Activated naive CD8-positive, alpha-beta T cell treated with anti-CD3 and anti-CD28 coated beads, Interleukin-2, amount 50 U/mL, for 24 hours (primary cell): Measurements from ENCODE around the gene FADS2.

Experiments used
- ATAC-seq: fragments of 150-1000 bp; cut with Tn5 transposase; one replicate; pipeline ENCODE4 v1.10.0; 2021
- DNase-seq: peaks from one replicate; pipeline ENCODE4 v3.0.0; 2021
- H3K27ac Mint-ChIP-seq: one replicate; pipeline ENCODE4 v1.8.0; 2021; ENCODE audit warnings: mild to moderate bottlenecking, mixed read lengths
- H3K27me3 Mint-ChIP-seq: one replicate; pipeline ENCODE4 v1.8.0; 2021; ENCODE audit warnings: mixed read lengths
- H3K36me3 Mint-ChIP-seq: one replicate; pipeline ENCODE4 v1.8.0; 2021; ENCODE audit warnings: low read depth, mixed read lengths
- H3K4me1 Mint-ChIP-seq: one replicate; pipeline ENCODE4 v1.8.0; 2021; ENCODE audit warnings: mixed read lengths
- H3K4me3 Mint-ChIP-seq: one replicate; pipeline ENCODE4 v1.8.0; 2021; ENCODE audit warnings: mild to moderate bottlenecking, moderate library complexity, mixed read lengths
- H3K9me3 Mint-ChIP-seq: one replicate; pipeline ENCODE4 v1.8.0; 2021; ENCODE audit warnings: mixed read lengths

Gene FADS2

GRCh38 chr11:61841636-61842527, 13.8 kb downstream of the FADS2 start:
- Mint-ChIP-seq H3K4me1 (no peaks in the 10 kb centered on the region), H3K27me3 (no peaks in the 10 kb centered on the region), H3K27ac (no peak overlapping the region), H3K4me3 (no peak overlapping the region), H3K36me3 (peaks cover 14% of the 10 kb centered on the region), H3K9me3 (no peaks in the 10 kb centered on the region)
- no peak for DNase-seq
- ATAC-seq, result no peak

GRCh38 chr11:61842528-61842820, 14.4 kb downstream of the FADS2 start:
- DNase-seq, result no peak
- Mint-ChIP-seq H3K4me3 (no peak overlapping the region), H3K9me3 (no peaks in the 10 kb centered on the region), H3K27me3 (no peaks in the 10 kb centered on the region), H3K27ac (no peak overlapping the region), H3K4me1 (no peaks in the 10 kb centered on the region), H3K36me3 (peaks cover 14% of the 10 kb centered on the region)
- no peak for ATAC-seq

GRCh38 chr11:61844909-61845565, 16.9 kb downstream of the FADS2 start:
- Mint-ChIP-seq H3K27ac (no peak overlapping the region), H3K36me3 (peaks cover 15% of the 10 kb centered on the region)

DNA sequence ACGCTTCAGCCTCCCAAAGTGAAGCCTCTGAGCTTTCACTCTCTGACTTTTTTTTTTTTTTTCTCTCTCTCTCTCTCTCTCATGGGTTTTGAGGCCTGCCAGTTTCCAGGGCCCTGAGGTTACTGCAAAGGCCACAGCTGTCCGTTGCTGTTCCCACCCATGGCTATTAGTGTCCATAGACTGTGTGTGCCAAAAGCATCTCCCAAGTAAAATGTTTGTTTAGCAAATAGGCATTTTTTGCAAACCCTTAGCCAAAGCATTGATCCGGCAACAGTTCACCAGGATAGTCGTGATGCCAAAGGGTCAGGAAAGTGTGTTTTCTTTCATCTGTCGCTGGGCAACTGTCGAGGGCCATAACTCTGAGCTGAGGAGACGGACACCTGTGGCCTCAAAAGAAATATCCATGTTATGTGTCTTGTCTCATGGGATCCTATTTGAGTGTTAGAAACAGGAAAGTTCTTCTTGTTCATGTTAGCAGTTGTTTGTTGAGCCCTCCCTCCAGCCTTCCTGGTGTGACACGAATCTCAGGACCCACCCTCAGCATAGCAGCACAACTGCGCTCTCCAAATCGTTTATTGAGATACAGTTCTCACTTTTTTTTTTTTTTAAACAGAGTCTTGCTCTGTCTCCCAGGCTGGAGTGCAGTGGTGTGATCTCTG, 18.4 kb downstream of the FADS2 start:
- Mint-ChIP-seq H3K27ac (no peak overlapping the region), H3K4me3 (no peak overlapping the region), H3K4me1 (no peaks in the 10 kb centered on the region), H3K27me3 (no peaks in the 10 kb centered on the region), H3K36me3 (peaks cover 8% of the 10 kb centered on the region), H3K9me3 (no peaks in the 10 kb centered on the region)
- no peak for DNase-seq
- no peak for ATAC-seq

More at GRCh38 chr11:61844909-61845565, 16.9 kb downstream of the FADS2 start:
- no peak overlapping the region for H3K4me3 Mint-ChIP-seq
- ATAC-seq, result no peak
- H3K9me3 Mint-ChIP-seq, result no peaks in the 10 kb centered on the region
- H3K4me1 Mint-ChIP-seq, result no peaks in the 10 kb centered on the region
- H3K27me3 Mint-ChIP-seq, result no peaks in the 10 kb centered on the region
- no peak for DNase-seq

DNA sequence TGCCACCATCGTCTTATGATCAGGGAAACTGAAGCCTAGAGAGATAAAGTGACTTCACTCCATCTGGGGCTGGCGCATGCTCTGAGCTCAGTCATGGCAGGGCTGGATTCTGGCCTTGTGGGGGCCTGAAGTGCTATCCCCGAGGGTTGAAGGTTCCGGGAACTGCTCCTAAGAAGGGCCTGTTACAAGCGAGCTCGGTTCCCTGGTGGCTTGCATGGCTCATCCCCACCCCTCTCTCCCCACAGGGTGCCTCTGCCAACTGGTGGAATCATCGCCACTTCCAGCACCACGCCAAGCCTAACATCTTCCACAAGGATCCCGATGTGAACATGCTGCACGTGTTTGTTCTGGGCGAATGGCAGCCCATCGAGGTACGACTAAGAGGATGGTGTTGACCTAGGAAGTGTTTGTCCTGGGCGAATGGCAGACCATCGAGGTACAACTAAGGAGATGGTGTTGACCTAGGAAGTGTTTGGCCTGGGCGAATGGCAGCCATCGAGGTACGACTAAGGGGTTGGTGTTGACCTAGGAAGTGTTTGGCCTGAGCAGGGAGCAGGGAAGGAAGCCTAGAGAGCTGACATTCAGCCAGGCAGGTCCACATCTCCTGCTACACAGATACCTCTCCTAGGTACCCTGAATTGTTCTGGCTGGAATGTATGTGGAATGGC, 19.9 kb downstream of the FADS2 start:
- ATAC-seq (no peak), DNase-seq (no peak)
- Mint-ChIP-seq H3K27me3 (no peaks in the 10 kb centered on the region), H3K27ac (no peak overlapping the region), H3K36me3 (peaks cover 5% of the 10 kb centered on the region), H3K4me3 (no peak overlapping the region), H3K4me1 (no peaks in the 10 kb centered on the region), H3K9me3 (no peaks in the 10 kb centered on the region)

DNA sequence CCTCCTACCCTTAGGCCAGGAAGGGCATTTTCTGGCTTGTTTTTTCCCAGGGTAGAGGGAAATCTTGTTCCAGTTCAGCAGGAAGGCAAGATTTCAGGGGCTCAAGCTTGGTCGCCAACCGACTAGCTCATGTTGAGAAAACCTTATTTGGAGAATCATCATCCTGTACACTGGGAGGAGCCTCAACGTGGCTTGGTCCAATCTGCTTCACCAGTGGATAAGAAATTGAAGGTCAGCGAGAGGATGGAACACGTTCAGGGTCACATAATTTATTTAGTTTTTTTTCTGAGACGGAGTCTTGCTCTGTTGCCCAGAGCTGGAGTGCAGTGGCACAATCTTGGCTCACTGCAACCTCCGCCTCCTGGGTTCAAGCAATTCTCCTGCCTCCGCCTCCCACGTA, 20.5 kb downstream of the FADS2 start:
- Mint-ChIP-seq H3K36me3 (peaks cover 5% of the 10 kb centered on the region), H3K4me3 (no peak overlapping the region), H3K27me3 (no peaks in the 10 kb centered on the region), H3K4me1 (no peaks in the 10 kb centered on the region), H3K27ac (no peak overlapping the region), H3K9me3 (no peaks in the 10 kb centered on the region)
- no peak for DNase-seq
- no peak for ATAC-seq

GRCh38 chr11:61850687-61851086, 22.6 kb downstream of the FADS2 start:
- peaks cover 5% of the 10 kb centered on the region for H3K36me3 Mint-ChIP-seq
- H3K4me1 Mint-ChIP-seq, result no peaks in the 10 kb centered on the region
- ATAC-seq (no peak), DNase-seq (no peak)
- no peak overlapping the region for H3K27ac Mint-ChIP-seq
- no peaks in the 10 kb centered on the region for H3K9me3 Mint-ChIP-seq
- H3K4me3 Mint-ChIP-seq, result no peak overlapping the region
- H3K27me3 Mint-ChIP-seq, result no peaks in the 10 kb centered on the region

DNA sequence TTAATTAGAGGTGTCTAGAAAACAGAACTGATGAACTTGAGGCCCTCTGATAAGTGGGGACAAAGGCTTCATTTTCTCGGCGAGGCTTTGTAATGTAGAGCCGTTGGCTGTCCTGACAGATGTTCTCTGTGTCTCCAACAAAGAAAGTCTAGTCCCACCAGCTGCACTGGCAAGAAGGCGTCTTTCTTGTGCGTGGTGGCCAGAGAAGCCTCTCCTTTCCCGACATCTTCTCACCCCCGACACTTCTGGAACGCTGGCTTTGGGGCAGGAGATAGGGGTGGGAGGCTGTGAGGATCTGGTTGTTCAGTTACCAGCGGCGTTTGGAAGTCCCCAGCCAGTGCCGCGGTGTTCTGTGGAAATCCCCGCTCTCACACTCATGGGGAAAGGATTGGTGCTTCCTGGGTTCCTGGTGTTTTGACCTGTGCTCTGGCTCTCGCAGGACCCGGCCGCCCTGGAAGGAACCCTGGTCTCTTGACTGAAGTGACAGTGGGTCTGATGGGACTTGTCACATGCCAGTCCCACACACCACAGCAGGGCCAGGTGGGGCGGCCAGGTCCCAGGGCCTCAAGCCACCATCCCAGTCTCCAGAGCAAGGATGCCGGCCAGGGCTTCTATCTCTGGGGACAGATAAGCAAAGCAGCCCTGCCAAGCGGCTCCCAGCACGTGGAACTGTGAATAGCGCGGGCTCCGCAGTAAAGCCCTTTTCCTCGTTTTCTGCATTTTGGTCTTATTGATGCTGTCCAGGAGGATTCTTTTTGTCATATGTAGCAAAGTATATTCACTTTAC, 23.2 kb downstream of the FADS2 start:
- no peak overlapping the region for H3K27ac Mint-ChIP-seq
- H3K27me3 Mint-ChIP-seq, result no peaks in the 10 kb centered on the region
- ATAC-seq, result no peak
- DNase-seq, result no peak
- no peaks in the 10 kb centered on the region for H3K4me1 Mint-ChIP-seq
- no peaks in the 10 kb centered on the region for H3K9me3 Mint-ChIP-seq
- peaks cover 5% of the 10 kb centered on the region for H3K36me3 Mint-ChIP-seq
- H3K4me3 Mint-ChIP-seq, result no peak overlapping the region

DNA sequence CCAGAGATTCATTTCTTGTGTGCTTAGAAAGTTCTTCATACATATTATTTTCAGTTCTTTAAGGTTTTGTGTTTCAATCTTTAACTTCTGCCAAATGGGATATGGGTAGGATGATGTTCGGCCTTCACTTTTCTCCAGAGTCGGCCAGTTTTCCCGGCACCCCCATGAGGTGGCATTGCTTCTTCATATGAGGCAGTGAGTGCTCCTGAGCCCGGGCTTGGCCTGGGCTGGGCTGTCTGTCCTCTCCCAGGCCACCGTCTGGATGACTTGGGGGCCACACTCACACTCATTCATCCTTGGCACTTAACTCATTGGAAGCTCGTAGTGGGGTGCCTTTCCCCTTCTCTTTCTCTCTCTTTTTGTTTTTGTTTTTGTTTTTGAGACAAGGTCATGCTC, 23.8 kb downstream of the FADS2 start:
- Mint-ChIP-seq H3K27me3 (no peaks in the 10 kb centered on the region), H3K9me3 (no peaks in the 10 kb centered on the region), H3K36me3 (peaks cover 5% of the 10 kb centered on the region), H3K27ac (no peak overlapping the region), H3K4me3 (no peak overlapping the region), H3K4me1 (no peaks in the 10 kb centered on the region)
- ATAC-seq (no peak), DNase-seq (no peak)

DNA sequence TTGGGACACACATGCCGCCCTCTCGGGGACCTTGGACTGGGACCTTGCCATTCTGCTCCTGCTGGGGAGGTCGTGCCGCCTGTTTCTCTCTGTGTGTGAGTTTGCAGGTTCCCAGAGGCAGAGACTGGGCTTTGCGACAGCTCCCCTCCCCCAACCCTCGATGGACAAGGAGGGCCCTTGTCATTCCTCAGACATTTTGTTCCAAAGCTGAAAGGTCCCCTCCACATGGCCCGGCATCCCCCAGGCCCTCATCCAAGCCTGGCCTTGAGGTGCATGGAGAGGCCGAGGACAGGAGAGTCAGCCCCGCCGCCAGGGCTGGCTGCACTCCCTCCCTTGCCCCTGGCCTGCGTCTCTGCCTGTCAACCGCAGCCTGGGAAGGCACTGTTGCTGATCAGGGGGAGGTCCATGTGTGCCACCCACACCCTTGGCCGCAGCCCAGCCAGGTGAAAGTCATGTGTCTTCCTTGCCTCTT, 25.6 kb downstream of the FADS2 start:
- DNase-seq, result no peak
- no peak overlapping the region for H3K4me3 Mint-ChIP-seq
- H3K27me3 Mint-ChIP-seq, result no peaks in the 10 kb centered on the region
- no peaks in the 10 kb centered on the region for H3K9me3 Mint-ChIP-seq
- no peaks in the 10 kb centered on the region for H3K4me1 Mint-ChIP-seq
- peaks cover 1% of the 10 kb centered on the region for H3K36me3 Mint-ChIP-seq
- ATAC-seq, result no peak
- H3K27ac Mint-ChIP-seq, result no peak overlapping the region

DNA sequence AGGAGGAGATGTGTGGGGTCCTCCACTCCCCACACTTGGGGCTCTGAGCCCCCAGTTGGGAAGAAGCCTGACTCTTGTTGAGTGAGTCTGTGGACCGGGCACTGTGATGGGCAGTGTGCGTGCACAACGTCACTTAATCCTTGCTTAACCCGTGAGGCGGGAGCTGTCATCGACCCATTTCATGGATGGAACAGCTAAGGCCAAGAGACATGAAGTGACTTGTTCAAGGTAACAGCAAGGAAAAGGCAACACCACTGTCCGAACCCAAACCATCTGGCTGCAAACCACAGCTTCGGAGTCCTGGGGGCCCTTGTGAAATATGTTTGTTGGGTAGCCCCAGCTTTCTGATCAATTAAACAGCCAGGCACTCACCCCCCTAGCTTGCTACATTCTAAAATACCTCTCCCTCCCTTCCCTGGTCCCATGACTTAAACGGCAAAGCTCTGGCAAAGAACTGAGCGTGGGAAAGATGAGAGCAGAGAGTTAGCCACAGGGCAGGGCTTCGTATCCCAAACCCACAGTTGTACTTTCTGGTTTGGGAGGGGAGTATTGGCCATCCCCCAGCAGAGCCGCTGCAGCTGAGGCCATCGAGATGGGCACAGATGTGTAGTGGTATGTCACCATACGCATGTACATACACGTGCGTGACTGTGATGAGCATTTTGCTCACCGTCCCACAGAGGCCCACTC, 26.3 kb downstream of the FADS2 start:
- ATAC-seq, result no peak
- H3K36me3 Mint-ChIP-seq, result peaks cover 1% of the 10 kb centered on the region
- no peaks in the 10 kb centered on the region for H3K9me3 Mint-ChIP-seq

DNA sequence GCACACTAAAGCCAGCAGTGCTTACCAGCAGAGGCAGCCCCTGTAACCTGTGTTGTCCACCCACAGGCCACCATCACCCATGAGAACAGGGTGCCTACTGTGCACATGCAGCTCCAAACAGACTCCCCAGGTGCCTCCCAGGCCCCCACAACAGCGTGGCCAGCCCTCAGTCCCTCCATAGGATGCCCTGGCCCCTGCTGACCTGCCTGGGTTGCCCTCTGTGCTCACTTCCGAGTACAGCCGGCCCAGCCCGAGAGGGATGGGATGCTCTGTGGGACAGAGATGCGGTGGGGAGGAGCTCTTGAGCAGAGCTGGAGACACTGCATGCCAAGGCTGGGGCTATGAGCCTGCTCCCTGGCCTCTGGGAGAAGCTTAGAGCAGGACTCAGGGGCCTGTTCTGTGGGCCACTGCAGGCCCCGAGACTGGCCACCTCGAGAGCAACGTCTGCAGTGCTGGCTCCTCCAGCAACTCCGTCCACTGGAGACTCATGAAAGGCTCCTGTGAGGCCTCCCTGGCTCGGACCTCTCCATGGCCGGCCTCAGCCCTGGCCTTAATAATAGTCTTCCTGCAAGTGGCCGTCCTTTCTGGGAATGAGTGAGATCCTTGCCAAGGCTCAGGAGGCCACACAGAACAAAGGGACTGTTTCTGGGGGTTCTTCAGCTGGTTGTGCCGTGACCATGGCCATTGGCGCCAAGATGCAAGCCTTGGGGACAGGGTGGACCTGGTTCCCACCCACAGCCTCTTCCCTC, 27.0 kb downstream of the FADS2 start:
- no peak for ATAC-seq
- H3K27me3 Mint-ChIP-seq, result no peaks in the 10 kb centered on the region
- no peaks in the 10 kb centered on the region for H3K9me3 Mint-ChIP-seq
- no peak overlapping the region for H3K4me3 Mint-ChIP-seq
- no peak overlapping the region for H3K27ac Mint-ChIP-seq
- H3K36me3 Mint-ChIP-seq, result no peaks in the 10 kb centered on the region
- no peaks in the 10 kb centered on the region for H3K4me1 Mint-ChIP-seq
- DNase-seq, result no peak

More for the DNA sequence above, 26.3 kb downstream of the FADS2 start:
- H3K27me3 Mint-ChIP-seq, result no peaks in the 10 kb centered on the region
- no peak overlapping the region for H3K4me3 Mint-ChIP-seq
- no peaks in the 10 kb centered on the region for H3K4me1 Mint-ChIP-seq
- no peak for DNase-seq
- H3K27ac Mint-ChIP-seq, result no peak overlapping the region
